CD14-positive monocyte (primary cell): ENCODE results near the gene DIDO1. TPM values are rescaled to one million over a fixed set of nuclear protein-coding genes. Genes with fewer than 3 reads are reported as not detected.

Experiments
- DNase-seq, 3 donors: peaks; one replicate each; pipeline ENCODE4 v3.0.0-alpha.2; 2011 to 2022
- H2AFZ ChIP-seq: 2 replicates; pipeline ENCODE4 v1.6.0; 2012; ENCODE audit warnings: mild to moderate bottlenecking, low read depth, low read length, inconsistent platforms; ENCODE audit not compliant: insufficient read depth, poor library complexity, severe bottlenecking
- H3K27ac ChIP-seq, 2 donors: 1 replicate in 1 of 2; 2 replicates in 1 of 2; pipeline ENCODE4 v1.5.1; 2012 to 2013; ENCODE audit warnings: low read length in 2 of 2, control low read depth in 1 of 2, inconsistent platforms in 1 of 2, low read depth in 1 of 2, mild to moderate bottlenecking in 1 of 2
- H3K27me3 ChIP-seq, 2 donors: one replicate each; pipeline versions ENCODE4 v1.6.0 to v1.6.1; 2011 to 2013; ENCODE audit warnings: low read length in 2 of 2; ENCODE audit not compliant: control insufficient read depth in 2 of 2, insufficient read depth in 2 of 2
- H3K36me3 ChIP-seq, 2 donors: replicated peaks in 1 of 2; 1 replicate in 1 of 2; 2 replicates in 1 of 2; pipeline versions ENCODE4 v1.5.1 to v1.6.1; 2012 to 2013; ENCODE audit warnings: low read length in 2 of 2, control low read depth in 1 of 2, inconsistent platforms in 1 of 2, mild to moderate bottlenecking in 1 of 2; ENCODE audit not compliant: insufficient read depth in 2 of 2, control insufficient read depth in 1 of 2
- H3K4me1 ChIP-seq, 2 donors: 1 replicate in 1 of 2; 2 replicates in 1 of 2; pipeline versions ENCODE4 v1.5.1 to v1.6.1; 2012 to 2013; ENCODE audit warnings: low read length in 2 of 2, control low read depth in 1 of 2, inconsistent platforms in 1 of 2, mild to moderate bottlenecking in 1 of 2, moderate library complexity in 1 of 2; ENCODE audit not compliant: insufficient read depth in 2 of 2, control insufficient read depth in 1 of 2
- H3K4me2 ChIP-seq: replicated peaks from 2 replicates; pipeline ENCODE3; 2012; ENCODE audit warnings: low read length, moderate library complexity, mild to moderate bottlenecking; ENCODE audit not compliant: poor library complexity, severe bottlenecking; ENCODE audit errors: extremely low read depth
- H3K4me3 ChIP-seq, 3 experiments: fragments of 200-600 bp in 1 of 3; sonication (generic) in 1 of 3; replicated peaks in 1 of 3; 1 replicate in 2 of 3; 2 replicates in 1 of 3; pipeline ENCODE4 v1.5.1; 2011 to 2013; ENCODE audit warnings: low read length in 3 of 3, mild to moderate bottlenecking in 3 of 3, control low read depth in 2 of 3, low read depth in 2 of 3, inconsistent platforms in 1 of 3, moderate library complexity in 1 of 3
- H3K79me2 ChIP-seq: 2 replicates; pipeline ENCODE4 v1.6.0; 2012; ENCODE audit warnings: mild to moderate bottlenecking, control low read depth, inconsistent platforms, low read length, moderate library complexity; ENCODE audit not compliant: insufficient read depth
- H3K9ac ChIP-seq: 2 replicates; pipeline ENCODE4 v1.6.0; 2017; ENCODE audit warnings: low read length, mild to moderate bottlenecking; ENCODE audit not compliant: insufficient read depth, poor library complexity, severe bottlenecking
- H3K9me3 ChIP-seq, 2 donors: replicated peaks in 1 of 2; 1 replicate in 1 of 2; 2 replicates in 1 of 2; pipeline versions ENCODE4 v1.5.1 to v1.6.1; 2012 to 2013; ENCODE audit warnings: low read length in 2 of 2, control low read depth in 1 of 2; ENCODE audit not compliant: control insufficient read depth in 1 of 2, insufficient read depth in 1 of 2
- H4K20me1 ChIP-seq: 2 replicates; pipeline ENCODE4 v1.6.0; 2012; ENCODE audit warnings: mild to moderate bottlenecking, low read length, control low read depth, moderate library complexity; ENCODE audit not compliant: insufficient read depth
- H3K27ac Mint-ChIP-seq, 7 donors: one replicate each; pipeline ENCODE4 v1.8.0; 2020; ENCODE audit warnings: mild to moderate bottlenecking in 7 of 7, mixed read lengths in 7 of 7, moderate library complexity in 6 of 7, inconsistent platforms in 2 of 7
- H3K27me3 Mint-ChIP-seq, 3 donors: one replicate each; pipeline ENCODE4 v1.8.0; 2021 to 2022; ENCODE audit warnings: low read depth in 3 of 3, mild to moderate bottlenecking in 3 of 3, mixed read lengths in 3 of 3, moderate library complexity in 3 of 3, inconsistent platforms in 1 of 3
- H3K36me3 Mint-ChIP-seq, 2 donors: one replicate each; pipeline ENCODE4 v1.8.0; 2020; ENCODE audit warnings: mixed read lengths in 2 of 2, inconsistent platforms in 1 of 2, mild to moderate bottlenecking in 1 of 2
- H3K4me1 Mint-ChIP-seq: one replicate; pipeline ENCODE4 v1.8.0; 2020; ENCODE audit warnings: mild to moderate bottlenecking, mixed read lengths
- H3K4me3 Mint-ChIP-seq, 2 donors: one replicate each; pipeline ENCODE4 v1.8.0; 2020; ENCODE audit warnings: mild to moderate bottlenecking in 2 of 2, mixed read lengths in 2 of 2, moderate library complexity in 1 of 2
- H3K9me3 Mint-ChIP-seq, 7 donors: one replicate each; pipeline ENCODE4 v1.8.0; 2020 to 2022; ENCODE audit warnings: mixed read lengths in 7 of 7, mild to moderate bottlenecking in 6 of 7, moderate library complexity in 6 of 7, inconsistent platforms in 2 of 7
- WGBS: methylation state at CpG from one replicate; pipeline ENCODE4 v1.1.5; 2013; ENCODE audit warnings: missing lambda C conversion rate; ENCODE audit not compliant: insufficient coverage; 5-methylcytosine and 5-hydroxymethylcytosine counted together
- intact Hi-C, 2 donors: fragments of 100-400 bp; cut with micrococcal nuclease; formaldehyde crosslinking; loops; one replicate each; pipeline versions ENCODE4 v1.15.0 to v1.15.1; 2023
- polyA plus RNA-seq, 3 donors: library from polyadenylated mRNA; depleted of rRNA in 1 of 3; unstranded in 2 of 3; stranded (reverse) in 1 of 3; fragments of 300-500 nt in 2 of 3; fragments of >200 nt in 1 of 3; fragmentation: Illumina TruSeq in 2 of 3; gene quantifications; 1 replicate in 2 of 3; 2 replicates in 1 of 3; pipeline ENCODE4 v1.2.3, GENCODE V29; 2012 to 2021
- TF ChIP-seq, protein P1 (sequence below): fragments of 200-600 bp; IDR thresholded peaks from one replicate; pipeline ENCODE4 v1.8.0; 2022; ENCODE audit warnings: antibody characterized with exemption, mild to moderate bottlenecking

DIDO1 gene
- polyA plus RNA-seq, 3 donors: 8.5 to 23.8 (median 12.9) TPM

GRCh38 chr20:62965363-62965771, 39.1 kb upstream of the DIDO1 start:
- Histone ChIP-seq H3K27ac (no peak overlapping the region), H2AFZ (no peak overlapping the region), H3K4me1 (no peaks in the 10 kb centered on the region), H3K4me2 (no peak overlapping the region), H4K20me1 (no peaks in the 10 kb centered on the region), H3K4me3 (no peak overlapping the region), H3K79me2 (no peaks in the 10 kb centered on the region), H3K27me3 (peaks cover 0 to 6% of the 10 kb centered on the region in 2 donors), H3K9ac (no peak overlapping the region), H3K9me3 (no peaks in the 10 kb centered on the region), H3K36me3 (peaks cover 16 to 35% of the 10 kb centered on the region in 2 donors)
- H3K4me1 Mint-ChIP-seq: peaks cover 5% of the 10 kb centered on the region
- peaks cover 7 to 12% (median 8%) of the 10 kb centered on the region in 3 donors for H3K27me3 Mint-ChIP-seq
- H3K36me3 Mint-ChIP-seq: peaks cover 23 to 52% of the 10 kb centered on the region in 2 donors
- no peak overlapping the region for H3K4me3 Mint-ChIP-seq
- TF ChIP-seq, protein P1, sequence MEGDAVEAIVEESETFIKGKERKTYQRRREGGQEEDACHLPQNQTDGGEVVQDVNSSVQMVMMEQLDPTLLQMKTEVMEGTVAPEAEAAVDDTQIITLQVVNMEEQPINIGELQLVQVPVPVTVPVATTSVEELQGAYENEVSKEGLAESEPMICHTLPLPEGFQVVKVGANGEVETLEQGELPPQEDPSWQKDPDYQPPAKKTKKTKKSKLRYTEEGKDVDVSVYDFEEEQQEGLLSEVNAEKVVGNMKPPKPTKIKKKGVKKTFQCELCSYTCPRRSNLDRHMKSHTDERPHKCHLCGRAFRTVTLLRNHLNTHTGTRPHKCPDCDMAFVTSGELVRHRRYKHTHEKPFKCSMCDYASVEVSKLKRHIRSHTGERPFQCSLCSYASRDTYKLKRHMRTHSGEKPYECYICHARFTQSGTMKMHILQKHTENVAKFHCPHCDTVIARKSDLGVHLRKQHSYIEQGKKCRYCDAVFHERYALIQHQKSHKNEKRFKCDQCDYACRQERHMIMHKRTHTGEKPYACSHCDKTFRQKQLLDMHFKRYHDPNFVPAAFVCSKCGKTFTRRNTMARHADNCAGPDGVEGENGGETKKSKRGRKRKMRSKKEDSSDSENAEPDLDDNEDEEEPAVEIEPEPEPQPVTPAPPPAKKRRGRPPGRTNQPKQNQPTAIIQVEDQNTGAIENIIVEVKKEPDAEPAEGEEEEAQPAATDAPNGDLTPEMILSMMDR: no peak
- H3K27ac Mint-ChIP-seq: peak overlapping the region in 1 of 7 donors; percentile 25
- DNase-seq: no peak
- H3K9me3 Mint-ChIP-seq: no peaks in the 10 kb centered on the region
- 61% methylated on average over 17 of the region's 19 CpGs for WGBS
- intact Hi-C loops: no loop called here

DNA sequence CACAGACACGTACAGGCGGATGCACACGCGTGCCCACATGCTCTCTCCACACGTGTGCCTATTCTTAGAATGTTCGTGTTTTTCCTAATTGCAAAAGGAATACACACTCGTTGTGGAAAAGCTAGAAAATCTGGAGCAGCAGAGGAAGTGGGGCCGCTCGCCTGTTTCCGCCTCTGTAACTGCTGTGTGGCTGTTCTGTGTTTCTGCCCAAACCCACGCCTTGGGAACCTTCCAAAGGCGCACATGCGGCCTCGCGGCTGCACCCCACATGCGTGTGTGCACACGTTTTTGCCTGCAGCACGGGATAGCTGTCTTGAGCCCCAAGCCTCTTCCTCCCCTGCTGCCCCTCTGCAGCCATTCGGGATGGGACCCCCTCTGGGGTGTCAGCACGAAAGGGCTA, 38.4 kb upstream of the DIDO1 start:
- Mint-ChIP-seq H3K4me1 (peaks cover 9% of the 10 kb centered on the region), H3K9me3 (no peaks in the 10 kb centered on the region), H3K27me3 (peaks cover 3 to 6% (median 4%) of the 10 kb centered on the region in 3 donors), H3K4me3 (no peak overlapping the region), H3K27ac (no peak overlapping the region), H3K36me3 (peaks cover 28 to 59% of the 10 kb centered on the region in 2 donors)
- Histone ChIP-seq H3K27me3 (peaks cover 0 to 3% of the 10 kb centered on the region in 2 donors), H3K36me3 (peaks cover 16 to 35% of the 10 kb centered on the region in 2 donors), H3K4me1 (peaks cover 2% of the 10 kb centered on the region in 2 donors), H4K20me1 (no peaks in the 10 kb centered on the region), H2AFZ (no peak overlapping the region), H3K4me3 (no peak overlapping the region), H3K4me2 (no peak overlapping the region), H3K27ac (no peak overlapping the region), H3K9ac (no peak overlapping the region), H3K79me2 (no peaks in the 10 kb centered on the region), H3K9me3 (no peaks in the 10 kb centered on the region)
- WGBS: 27% methylated on average over 17 of the region's 20 CpGs
- TF ChIP-seq, protein P1: no peak
- intact Hi-C loops: no loop called here
- DNase-seq: no peak
